RWPE1 (cell line): ENCODE data around the gene MYO15B.

Experiments used
- CTCF ChIA-PET: fragments of 350-600 bp; sonication (Branson Sonifier 250); formaldehyde crosslinking; extraction: SDS; loops from one replicate; lab custom pipeline; 2021; lab: Yijun Ruan, JAX
- POLR2A ChIA-PET: fragments of 400-600 bp; formaldehyde crosslinking; extraction: SDS; loops from one replicate; lab custom pipeline; 2020; ENCODE audit warnings: antibody characterized with exemption; ENCODE audit not compliant: low non-redundant PET; lab: Yijun Ruan, JAX
- DNase-seq: peaks from one replicate; pipeline ENCODE4 v3.0.0; 2012; ENCODE audit warnings: low spot score
- H3K27ac ChIP-seq: fragments of 450-650 bp; 2 replicates; pipeline ENCODE4 v1.5.1; 2017
- TF ChIP-seq, protein P1 (sequence below): fragments of 450-650 bp; conservative IDR thresholded peaks from 2 replicates; pipeline ENCODE4 v1.5.1; 2017; ENCODE audit warnings: low read depth, mild to moderate bottlenecking

MYO15B gene

DNA sequence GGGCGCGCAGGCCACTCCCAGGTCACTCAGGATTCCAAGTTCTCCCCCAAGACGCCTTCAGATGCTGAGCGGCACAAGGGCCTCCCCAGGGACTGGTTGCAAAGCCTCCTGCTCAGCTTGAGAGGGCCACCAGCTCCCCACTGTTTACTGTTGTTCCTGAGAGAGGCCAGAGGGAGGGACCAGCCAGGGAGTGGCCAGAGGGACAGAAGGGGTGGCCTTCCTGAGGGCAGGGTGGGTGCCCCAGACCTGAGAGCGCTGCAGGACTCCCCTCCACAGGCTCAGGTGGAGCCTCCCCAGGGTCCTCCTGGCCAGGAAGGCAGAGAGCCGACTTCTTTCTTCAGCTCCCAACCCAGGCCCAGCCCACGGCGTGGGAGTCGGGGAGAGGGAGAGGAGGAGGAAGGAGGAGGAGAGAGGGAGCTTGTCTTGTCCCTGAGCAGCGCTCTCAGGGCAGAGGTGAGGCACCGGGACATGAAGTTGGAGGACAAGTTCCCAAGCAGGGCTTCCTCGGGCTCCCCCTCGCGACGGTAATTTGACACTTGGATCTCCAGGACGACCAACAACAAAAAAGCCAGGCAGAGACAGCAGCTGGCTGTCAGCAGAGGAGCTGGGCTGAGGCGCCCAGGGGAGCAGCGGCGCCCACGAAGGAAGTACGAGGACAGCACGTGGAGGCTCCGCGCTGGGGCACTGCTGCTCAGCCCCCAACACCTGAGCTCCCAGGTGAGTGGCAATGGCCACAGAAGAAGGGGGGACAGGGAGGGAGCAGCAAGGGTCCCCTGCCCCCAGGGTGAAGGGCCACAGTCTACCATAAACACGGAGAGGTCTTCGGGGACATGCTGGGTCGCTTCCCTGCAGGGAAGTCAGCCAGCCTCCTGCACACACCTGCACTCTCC, 46.1 kb downstream of the MYO15B start:
- TF ChIP-seq, protein P1, sequence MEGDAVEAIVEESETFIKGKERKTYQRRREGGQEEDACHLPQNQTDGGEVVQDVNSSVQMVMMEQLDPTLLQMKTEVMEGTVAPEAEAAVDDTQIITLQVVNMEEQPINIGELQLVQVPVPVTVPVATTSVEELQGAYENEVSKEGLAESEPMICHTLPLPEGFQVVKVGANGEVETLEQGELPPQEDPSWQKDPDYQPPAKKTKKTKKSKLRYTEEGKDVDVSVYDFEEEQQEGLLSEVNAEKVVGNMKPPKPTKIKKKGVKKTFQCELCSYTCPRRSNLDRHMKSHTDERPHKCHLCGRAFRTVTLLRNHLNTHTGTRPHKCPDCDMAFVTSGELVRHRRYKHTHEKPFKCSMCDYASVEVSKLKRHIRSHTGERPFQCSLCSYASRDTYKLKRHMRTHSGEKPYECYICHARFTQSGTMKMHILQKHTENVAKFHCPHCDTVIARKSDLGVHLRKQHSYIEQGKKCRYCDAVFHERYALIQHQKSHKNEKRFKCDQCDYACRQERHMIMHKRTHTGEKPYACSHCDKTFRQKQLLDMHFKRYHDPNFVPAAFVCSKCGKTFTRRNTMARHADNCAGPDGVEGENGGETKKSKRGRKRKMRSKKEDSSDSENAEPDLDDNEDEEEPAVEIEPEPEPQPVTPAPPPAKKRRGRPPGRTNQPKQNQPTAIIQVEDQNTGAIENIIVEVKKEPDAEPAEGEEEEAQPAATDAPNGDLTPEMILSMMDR = peak; percentile 72
- H3K27ac ChIP-seq = peak overlapping the region; percentile 70
- CTCF ChIA-PET = interaction anchor here (0.5 to 3.3 kb wide), 43 partner anchors 9 to 1925 kb away, joined by 3 to 54 read pairs (median 4); partner anchors contain the start of genes CASKIN2, ITGB4, MIF4GD and RECQL5
- POLR2A ChIA-PET = interaction anchor here (1.1 kb wide), 1 partner anchor 19 kb away, joined by 3 read pairs; no protein-coding TSS in a partner anchor
- peak; percentile 89 for DNase-seq

DNA sequence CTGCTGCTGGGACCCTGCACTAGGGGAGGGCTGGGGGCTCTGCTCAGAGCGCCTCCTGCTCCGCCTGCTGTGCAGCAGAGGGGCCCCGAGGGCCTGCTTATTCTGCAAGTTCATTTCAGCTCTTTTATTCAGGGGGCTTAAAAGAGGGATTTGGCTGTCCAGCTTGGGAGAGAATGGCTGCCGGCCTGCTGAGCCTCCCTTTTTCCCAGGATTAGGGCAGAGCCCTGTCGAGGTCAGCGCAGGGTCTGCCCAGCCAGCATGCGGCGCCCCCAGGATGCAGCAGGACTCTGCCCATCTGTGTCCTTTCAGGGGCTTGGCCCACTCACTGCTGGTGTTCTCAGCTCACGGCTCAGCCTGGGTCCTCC, 46.8 kb downstream of the MYO15B start:
- H3K27ac ChIP-seq = peak overlapping the region; percentile 70
- TF ChIP-seq, protein P1 = no peak
- POLR2A ChIA-PET = no interaction called here
- no peak for DNase-seq
- CTCF ChIA-PET = interaction anchor here (0.5 to 3.3 kb wide), 22 partner anchors 8 to 848 kb away, joined by 3 to 54 read pairs (median 6); partner anchors contain the start of genes CASKIN2, MIF4GD, RECQL5 and SAP30BP

DNA sequence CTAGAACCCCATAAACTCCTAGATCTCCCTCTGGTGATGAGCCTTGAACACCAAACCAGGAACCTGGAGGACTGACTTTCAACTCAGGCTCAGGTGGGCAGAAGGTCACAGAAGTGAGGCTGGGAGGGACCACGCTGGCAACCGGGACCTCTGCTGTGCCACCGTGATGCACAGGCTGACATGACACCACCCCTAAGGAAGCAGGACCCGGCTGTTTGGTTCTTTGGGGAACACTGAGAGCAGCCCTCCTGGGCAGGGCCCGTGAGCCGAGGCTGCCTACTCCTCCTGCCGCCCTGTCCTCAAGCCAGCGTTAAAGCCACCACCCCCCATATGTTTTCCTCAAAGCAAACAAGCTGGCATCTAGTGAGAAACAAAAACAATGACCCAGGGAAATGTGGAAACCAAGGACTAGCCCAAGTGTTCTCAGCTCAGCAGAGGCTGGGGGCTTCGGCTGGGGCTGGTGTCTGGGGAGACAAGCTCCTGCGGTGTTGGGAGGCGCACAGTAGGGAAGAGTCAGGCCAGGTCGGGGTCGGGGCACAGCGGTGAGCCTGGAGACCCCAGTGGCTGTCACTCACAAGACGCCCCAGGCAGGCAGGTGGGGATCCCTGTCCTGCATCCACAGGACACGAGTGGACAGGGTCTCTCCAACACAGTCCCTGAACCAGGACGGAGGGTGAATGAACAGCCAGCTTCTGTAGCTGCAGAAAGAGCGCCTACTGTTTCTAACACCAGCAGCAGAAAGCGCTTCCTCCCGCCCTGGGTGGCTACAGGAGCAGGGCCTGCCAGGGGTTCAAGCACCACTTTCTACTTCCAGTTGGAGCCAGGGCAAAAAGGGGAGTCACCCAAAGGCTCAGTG, 47.4 kb downstream of the MYO15B start:
- DNase-seq = no peak
- TF ChIP-seq, protein P1 = no peak
- peak overlapping the region; percentile 70 for H3K27ac ChIP-seq
- ChIA-PET POLR2A (no interaction called here), CTCF (interaction anchor here (0.6 to 3.3 kb wide), 5 partner anchors 11 to 847 kb away, joined by 4 to 54 read pairs (median 21); no protein-coding TSS in a partner anchor)

DNA sequence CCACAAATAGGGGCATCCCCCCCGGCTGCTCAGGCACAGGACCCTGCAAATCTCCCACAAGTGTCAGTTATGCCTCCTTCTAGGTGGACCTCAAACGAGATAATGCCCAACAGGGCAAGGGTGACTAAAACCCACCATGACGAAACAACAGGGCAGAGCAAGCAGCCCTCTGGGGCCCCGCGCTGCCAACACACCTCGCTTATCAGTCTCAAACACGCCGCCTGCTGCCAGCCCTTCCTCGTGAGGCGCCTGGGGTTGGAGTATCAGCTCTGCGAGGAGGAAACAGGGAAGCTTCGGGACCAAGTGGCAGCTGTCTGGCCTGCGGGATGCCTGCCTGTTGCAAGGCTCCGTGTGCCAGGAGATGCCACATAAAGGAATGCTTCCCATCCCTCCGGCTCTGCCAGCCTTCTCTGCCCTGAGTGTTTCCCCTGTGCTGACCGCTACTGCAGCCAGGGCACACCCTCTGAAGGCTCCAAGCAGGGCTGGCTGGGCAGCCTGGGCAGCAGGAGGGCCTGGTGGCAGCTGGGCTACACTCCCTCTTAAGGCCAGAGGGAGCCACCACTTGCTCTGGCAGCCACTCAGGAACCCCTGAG, 48.1 kb downstream of the MYO15B start:
- TF ChIP-seq, protein P1 = no peak
- ChIA-PET CTCF (interaction anchor here (0.6 to 3.3 kb wide), 2 partner anchors 16 to 111 kb away, joined by 3 to 54 read pairs; no protein-coding TSS in a partner anchor), POLR2A (no interaction called here)
- H3K27ac ChIP-seq = peak overlapping the region; percentile 70
- DNase-seq = no peak

DNA sequence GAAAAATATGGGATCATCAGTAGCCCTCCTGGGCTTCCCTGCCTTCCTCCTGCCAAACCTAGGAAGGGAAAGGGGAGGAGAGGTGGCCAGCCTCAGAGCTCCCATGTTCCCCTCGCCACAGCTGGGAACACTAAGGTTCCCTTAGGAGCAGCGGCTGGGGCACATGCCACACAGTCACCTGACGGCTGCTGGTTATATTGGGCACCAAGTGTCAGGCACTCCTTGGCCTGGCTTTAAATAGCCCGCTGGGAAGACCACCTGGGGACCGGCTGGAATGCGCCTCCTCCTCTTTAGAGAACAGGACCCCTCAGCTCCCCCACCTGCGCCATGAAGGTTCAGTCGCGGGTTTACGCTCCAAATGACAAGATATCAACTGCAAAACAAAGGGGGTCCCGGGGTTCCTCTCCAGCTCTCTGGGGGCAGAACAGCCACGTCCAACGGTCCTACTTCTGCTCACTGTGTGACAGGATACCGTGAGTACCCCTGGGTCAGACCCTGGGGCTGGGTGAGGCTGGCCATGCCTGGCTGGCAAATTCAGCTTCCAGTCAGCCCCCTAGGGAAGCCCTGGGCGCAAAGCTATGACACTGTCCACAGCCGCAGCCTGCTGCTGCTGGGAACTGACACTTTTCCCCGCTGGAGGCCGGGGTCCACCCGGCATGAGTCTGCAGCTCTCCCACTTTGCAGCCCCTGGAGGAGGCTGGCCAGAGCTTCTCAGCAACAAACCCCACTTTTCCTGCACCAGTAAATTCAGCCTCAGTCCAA, 49.0 kb downstream of the MYO15B start:
- no peak for DNase-seq
- POLR2A ChIA-PET = no interaction called here
- peak overlapping the region; percentile 70 for H3K27ac ChIP-seq
- TF ChIP-seq, protein P1 = no peak
- CTCF ChIA-PET = interaction anchor here (0.6 to 1.2 kb wide), 3 partner anchors 36 to 114 kb away, joined by 3 to 4 read pairs (median 3); no protein-coding TSS in a partner anchor
